HG03378 (cell line): Measurements from ENCODE around the gene GRID1.
"Not testable (repeated sequence)": the region's sequence is repeated elsewhere in the genome, so short reads cannot be mapped to it uniquely, and the experiment has no call there.

Experiments
- ATAC-seq: cut with Tn5 transposase; IDR thresholded peaks from one replicate; pipeline ENCODE4 v1.9.1; 2021; ENCODE audit warnings: mild to moderate bottlenecking, moderate library complexity; ENCODE audit not compliant: unreplicated experiment

GRID1 gene

DNA sequence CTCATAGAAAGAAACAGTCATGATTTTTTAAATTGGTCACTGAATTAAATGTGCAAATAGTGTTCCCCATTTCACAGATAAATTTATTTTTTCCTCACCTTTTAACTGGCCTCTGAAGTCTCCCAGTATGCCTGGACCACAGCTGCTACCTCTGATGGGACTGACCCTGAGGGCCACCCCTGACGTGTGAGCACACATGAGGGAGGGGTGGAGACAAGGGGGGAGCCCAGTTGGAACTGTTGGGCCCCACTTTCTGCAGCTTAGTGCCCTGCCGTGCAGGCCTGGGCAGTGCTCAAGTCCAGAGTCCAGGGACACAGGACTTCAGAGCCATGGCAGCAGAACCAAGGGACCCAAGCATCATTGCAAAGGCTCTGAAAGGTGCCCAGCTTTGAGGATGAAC lies 243.9 kb downstream of the GRID1 start:
- no peak for ATAC-seq

DNA sequence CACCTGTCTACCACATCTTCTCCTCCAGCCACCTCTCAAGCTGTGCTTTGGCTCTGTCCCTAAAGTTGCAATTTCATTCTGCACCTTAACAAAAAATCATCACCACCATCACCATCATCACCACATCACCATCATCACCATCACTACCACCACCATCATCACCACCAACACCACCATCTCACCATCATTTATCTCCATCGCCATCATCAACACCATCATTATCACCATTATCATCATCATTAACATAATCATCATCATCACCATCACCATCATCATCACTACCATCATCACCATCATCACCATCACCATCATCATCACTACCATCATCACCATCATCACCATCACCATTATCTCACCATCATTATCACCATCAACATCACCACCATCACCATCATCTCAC lies 245.4 kb downstream of the GRID1 start:
- no peak for ATAC-seq

DNA sequence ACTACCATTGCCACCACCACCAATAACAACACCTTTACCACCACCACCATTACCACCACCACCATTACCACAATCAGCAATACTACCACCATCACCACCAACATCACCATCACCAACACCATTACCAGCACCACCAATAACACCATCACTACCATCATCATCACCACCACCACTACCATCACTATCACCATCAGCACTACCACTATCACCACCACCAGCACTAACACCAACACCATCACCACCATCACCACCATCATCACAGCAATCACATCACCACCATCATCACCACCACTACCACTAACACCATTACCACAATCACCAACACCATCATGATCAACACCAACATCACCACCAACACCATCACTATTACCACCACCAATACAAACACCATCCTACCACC lies 249.5 kb downstream of the GRID1 start:
- no peak for ATAC-seq

GRCh38 chr10:86113983-86114382 lies 252.6 kb downstream of the GRID1 start:
- ATAC-seq: no peak

DNA sequence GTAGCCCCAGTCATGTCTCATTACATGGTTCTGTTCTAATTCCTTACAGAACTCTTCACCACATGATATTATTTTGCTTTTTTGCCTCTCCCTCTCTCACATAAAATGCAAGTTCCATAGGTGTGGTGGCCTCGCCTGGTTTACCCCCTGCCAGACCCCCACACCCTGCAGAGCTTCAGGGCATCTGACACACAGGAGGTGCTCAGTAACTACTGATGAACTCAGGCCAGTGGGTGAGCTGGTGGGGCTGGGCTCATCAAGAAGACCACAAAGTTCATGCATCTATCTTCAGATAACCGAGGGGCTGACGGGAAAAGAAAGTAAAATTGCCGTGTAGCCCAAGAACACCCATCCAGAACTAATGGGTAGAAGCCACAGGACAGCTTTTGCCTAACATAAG lies 253.1 kb downstream of the GRID1 start:
- no peak for ATAC-seq

- no peak for ATAC-seq
These were observed 253.6 kb downstream of the GRID1 start for GRCh38 chr10:86113044-86113443.

DNA sequence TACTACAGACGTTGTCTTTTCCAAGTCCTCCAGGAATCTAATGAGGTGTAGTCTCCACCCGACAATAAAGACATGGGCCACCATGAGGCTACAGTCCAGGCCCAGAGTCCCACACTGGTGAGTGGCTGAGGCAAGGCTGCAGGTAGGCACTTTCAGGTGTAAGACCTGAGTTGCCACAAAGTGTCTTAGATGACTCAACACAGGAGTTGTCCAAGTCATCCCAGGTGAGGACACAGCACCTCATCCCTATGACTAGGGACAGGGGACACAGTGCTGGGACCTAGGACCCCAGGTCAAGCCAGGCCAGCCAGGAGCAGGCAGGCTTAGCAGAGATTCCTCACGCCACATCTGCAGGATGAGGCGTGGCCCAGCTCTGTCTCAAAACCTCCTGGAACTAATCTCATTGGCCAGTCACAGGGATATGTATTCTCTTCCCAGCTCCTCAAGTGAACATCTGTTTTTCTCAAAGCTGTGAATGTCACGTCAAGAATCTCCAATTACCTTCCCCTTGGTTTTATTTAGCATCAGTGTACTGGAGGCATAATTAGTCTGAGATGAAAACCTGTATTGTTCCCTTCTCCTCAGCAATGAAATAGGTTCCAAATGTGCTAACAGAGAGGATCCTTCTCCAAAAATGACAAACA lies 254.6 kb downstream of the GRID1 start:
- ATAC-seq: no peak

DNA sequence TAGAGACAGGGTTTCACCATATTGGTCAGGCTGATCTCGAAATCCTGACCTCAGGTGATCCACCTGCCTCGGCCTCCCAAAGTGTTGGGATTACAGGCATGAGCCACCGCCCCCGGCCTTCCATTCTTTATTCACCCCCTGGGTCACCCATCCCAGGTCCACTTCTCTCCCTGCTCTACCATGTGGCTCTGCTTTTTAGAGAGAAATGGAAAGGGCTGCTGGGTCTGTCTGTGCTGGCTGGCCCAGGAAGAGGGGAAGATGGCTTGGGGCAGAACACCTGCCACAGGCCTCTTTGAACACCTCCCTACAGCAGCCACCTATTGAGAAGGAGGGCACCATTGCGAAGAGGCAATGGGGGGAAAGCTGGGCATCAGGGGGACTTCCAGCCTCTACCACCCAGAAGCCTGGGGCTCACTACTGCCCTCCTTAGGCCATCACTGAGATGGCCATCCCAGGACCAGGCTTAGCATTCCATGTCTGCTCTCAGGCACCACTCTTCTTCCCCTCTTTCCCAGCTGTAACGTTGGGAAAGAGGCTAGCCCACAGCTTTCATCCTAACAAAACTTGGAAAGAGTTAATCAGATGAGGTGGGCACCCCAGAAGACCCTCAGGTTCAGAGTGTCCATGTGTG lies 256.3 kb downstream of the GRID1 start:
- no peak for ATAC-seq

- no peak for ATAC-seq
These were observed 257.2 kb downstream of the GRID1 start for GRCh38 chr10:86109421-86109820.

DNA sequence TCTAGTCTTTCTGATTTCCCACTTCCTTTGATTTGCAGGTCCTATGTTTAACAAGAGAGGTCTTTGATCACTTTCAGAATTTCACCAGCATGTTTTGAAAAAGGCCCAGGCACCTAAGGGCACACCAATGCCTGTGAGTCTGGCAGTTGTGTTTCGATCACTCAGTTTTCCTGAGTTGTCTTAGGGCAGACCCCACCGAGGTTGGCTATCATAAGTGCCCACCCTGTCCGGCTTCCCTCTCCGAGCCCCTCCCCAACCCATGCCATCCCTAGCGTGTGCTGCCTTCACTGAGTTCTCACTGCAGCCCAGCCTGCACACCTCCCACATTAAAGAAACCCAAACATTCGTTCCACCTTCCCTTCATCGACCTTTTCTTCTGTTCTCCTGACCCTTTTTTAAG lies 257.9 kb downstream of the GRID1 start:
- no peak for ATAC-seq

- not testable (repeated sequence) for ATAC-seq
These were observed 258.8 kb downstream of the GRID1 start for GRCh38 chr10:86107611-86108310.

DNA sequence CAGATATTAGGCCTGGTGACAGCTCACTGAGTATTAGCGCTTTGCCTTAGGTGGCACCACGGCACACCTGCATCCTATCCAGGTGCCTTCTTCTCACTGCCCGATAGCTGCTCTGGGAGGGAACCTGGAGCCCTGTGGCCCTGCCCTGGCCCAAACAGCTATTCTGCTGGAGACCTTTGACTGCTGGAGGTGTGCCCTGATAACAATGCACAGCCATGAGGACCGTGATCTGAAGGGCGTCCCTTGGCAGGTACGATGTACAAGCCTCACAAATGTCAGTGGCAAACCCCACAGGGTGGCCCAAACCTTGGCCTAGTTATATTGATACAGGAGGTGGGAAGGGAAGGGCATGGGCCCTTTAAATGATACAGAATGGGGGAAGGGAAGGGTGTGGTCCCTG lies 259.5 kb downstream of the GRID1 start:
- no peak for ATAC-seq

DNA sequence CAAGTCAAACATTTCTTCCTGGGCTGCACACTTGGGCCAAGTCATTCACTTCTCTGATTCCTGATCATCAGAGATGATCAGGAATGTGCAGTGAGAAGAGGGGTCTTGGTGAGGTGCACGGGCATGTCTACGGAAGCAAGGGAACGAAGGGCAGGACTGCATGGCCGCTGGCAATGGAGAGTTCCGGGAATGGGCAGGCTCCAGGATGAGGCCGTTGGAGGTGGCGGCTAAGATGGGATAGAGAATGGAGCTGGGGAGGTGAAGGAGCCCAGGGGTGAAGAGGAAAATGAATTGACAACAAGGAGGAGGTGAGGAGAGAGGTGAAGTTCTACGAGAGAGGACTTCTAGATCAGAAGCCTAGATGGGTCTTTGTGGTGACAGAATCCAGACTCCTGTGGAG lies 260.0 kb downstream of the GRID1 start:
- no peak for ATAC-seq

- ATAC-seq: no peak
These were observed 261.0 kb downstream of the GRID1 start for GRCh38 chr10:86105640-86106039.

DNA sequence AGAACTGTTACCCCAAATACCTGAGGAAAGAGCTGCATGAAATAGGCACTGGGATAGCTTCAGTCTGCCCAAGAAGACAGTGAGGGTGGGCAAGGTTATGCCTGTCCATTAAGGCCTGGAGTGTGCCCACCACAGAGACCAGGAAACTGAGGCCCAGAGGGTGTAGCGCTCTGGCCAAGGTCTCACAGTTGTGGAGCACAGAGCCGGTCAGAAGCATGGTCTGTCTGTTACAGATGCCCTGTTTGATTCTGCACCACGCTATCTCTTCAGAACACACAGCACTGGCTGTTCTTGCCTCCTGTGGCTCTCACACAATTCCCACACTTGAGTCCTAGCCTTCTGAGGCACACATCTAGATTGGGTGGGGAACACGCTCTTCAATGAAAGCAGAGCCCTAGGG lies 261.4 kb downstream of the GRID1 start:
- ATAC-seq: no peak

- no peak for ATAC-seq
These were observed 261.9 kb downstream of the GRID1 start for GRCh38 chr10:86104611-86105145.

DNA sequence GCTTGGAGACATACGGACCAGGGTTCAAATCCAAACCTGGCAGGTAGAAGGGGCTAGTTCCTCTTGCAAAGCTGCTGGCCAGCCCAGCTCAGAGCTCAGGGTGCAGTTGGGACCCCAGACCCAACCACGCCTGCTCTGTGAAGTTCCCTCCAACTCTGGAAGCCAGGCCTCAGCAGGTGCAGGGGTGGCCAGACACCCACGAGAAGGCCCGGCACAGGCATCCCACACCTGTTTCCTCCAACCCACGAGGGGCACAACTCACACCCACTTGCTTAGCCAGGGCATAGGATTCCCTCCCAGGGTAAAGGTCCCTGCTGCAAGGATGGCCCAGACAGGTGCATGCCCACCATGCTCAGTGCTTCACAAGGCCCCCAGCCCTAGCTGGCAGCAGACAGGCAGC lies 262.4 kb downstream of the GRID1 start:
- ATAC-seq: no peak

- ATAC-seq: no peak
These were observed 263.0 kb downstream of the GRID1 start for GRCh38 chr10:86103391-86104101.

DNA sequence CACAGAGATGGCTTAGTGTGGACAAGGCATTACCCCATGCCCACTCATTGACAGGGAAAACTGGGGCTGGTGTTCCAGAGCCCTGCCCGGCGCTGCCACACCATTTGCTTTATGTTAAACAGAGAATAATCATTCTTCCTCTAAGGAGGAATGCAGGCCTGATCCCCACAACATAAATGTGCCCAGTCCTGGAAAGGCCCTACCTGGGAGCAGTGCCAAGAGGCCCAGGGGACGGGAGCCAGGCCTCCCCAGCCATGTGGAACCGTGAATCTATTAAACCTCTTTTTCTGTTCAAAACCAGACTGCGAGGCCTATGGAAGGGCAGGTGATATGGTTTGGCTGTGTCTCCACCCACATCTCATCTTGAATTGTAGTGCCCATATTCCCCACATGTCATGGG lies 264.1 kb downstream of the GRID1 start:
- no peak for ATAC-seq

- ATAC-seq: no peak
These were observed 264.6 kb downstream of the GRID1 start for GRCh38 chr10:86102031-86102430.

GRCh38 chr10:86100581-86101061 lies 266.0 kb downstream of the GRID1 start:
- ATAC-seq: peak; percentile 73
